Motor neuron (in vitro differentiated cells): ENCODE results near the gene NKX2-2. TPM values are rescaled to one million over a fixed set of nuclear protein-coding genes. Genes with fewer than 3 reads are reported as not detected.

ENCODE experiments used
- ATAC-seq, 8 experiments: fragments of 200-7000 bp; cut with Tn5 transposase; replicated peaks in 6 of 8; 2 replicates each; pipeline ENCODE4 v1.8.0; 2021; ENCODE audit warnings: mild to moderate bottlenecking in 8 of 8, moderate library complexity in 8 of 8
- H3K27ac ChIP-seq, 2 donors: fragments of 250-450 bp; sonication (Bioruptor Pico); 2 replicates each; pipeline ENCODE4 v1.9.0; 2021; ENCODE audit warnings: antibody characterized with exemption in 2 of 2, mild to moderate bottlenecking in 2 of 2, moderate library complexity in 1 of 2
- H3K4me1 ChIP-seq, 2 donors: fragments of 250-450 bp; sonication (Bioruptor Pico); replicated peaks in 1 of 2; 2 replicates each; pipeline ENCODE4 v1.6.1; 2021; ENCODE audit warnings: antibody characterized with exemption in 2 of 2, mild to moderate bottlenecking in 2 of 2, moderate library complexity in 1 of 2
- H3K4me3 ChIP-seq, 5 donors: fragments of 250-450 bp; sonication (Bioruptor Pico); 2 replicates each; pipeline ENCODE4 v1.9.0; 2021; ENCODE audit warnings: antibody characterized with exemption in 5 of 5, mild to moderate bottlenecking in 5 of 5, moderate library complexity in 4 of 5
- WGBS, 10 experiments: fragments of 450-650 bp; shearing (Covaris generic); methylation state at CpG; one replicate each; pipeline ENCODE4 v1.0.0; 2022; 5-methylcytosine and 5-hydroxymethylcytosine counted together
- in situ Hi-C, 9 experiments: fragments of 400-800 bp; cut with MboI; loops; one replicate each; pipeline ENCODE4 v1.15.0; 2021; ENCODE audit warnings: low sequenced_read_pairs in 9 of 9, low pct_unique_long_range_greater_than_20kb in 2 of 9; ENCODE audit not compliant: unreplicated experiment in 9 of 9
- total RNA-seq, 8 experiments: library from RNA; unstranded; fragments of 300-600 nt; gene quantifications; 2 replicates each; pipeline versions ENCODE4 v1.2.3 to v1.2.4, GENCODE V29; 2022

The NKX2-2 gene
- total RNA-seq, 8 experiments from 2014 or later = 0.05 to 3.8 (median 0.15) TPM; not detected in 3

DNA sequence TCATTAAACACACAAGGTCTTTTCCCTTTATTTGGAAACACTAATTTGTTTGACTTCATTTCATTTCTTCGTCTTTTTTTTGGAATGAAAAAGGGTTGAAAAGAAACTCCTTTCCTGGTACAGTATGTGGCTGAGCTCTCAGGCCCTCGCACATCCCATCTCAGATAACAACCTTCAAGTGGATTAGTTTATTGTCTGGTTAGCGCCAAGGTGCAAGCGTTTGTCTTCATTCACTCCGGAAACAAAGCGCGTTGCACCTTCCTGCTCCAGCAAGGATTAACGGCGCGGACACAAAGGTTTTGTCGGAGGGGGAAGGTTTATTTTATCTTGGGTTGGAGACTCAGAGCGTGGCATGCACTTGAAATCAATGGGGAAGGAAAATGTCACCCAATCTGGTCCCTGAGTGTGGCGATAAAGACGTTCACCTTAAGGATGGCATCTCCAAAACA, 5.3 kb upstream of the NKX2-2 start:
- in situ Hi-C loops = loop anchor here in 4 of 9 experiments (25.0 kb wide), 3 partner anchors 282 to 682 kb away; no protein-coding TSS in a partner anchor
- 0 to 62% (median 8%) methylated on average over 2 to 14 of the region's 14 CpGs; no CpG with 5 or more reads in 2 of the 10 experiments for WGBS, 10 experiments
- H3K4me1 ChIP-seq = peaks cover 24 to 38% of the 10 kb centered on the region in 2 donors
- H3K4me3 ChIP-seq = no peak overlapping the region
- ATAC-seq = no peak
- no peak overlapping the region for H3K27ac ChIP-seq

DNA sequence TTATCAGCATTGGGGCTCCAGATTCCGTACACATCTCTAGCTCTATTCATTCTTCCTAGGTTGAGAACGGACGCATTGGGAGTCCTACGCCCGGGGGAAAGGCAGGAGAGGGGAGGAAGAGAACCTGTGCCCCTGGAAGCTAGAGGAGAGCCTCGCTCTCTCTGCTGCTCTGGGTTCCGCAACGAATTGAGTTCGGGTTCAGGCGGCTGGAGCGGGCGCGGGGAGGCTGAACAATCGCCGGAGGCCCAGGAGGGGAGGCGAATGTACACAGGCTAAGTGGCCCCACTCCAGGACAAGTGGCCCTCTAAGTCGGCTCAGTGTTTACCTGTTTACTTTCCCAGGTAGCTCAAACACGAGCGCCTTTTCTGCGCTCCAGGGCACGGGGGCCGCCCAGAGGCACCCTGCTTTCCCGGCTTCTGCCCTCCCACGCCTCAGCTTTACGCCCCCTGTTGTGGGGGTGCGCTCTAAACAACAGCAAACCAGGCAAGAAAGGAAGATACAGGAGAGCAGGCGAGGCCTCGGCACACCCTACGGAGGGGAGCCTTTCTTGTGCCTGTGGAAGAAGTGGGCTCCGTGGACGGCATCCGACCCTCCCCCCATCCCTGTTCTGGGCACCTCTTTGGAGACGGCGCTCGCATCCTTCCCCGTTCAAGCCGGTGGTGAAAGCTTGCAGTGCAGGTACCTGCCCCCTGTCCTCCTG, 4.6 kb upstream of the NKX2-2 start:
- in situ Hi-C loops = loop anchor here in 4 of 9 experiments (25.0 kb wide), 3 partner anchors 281 to 681 kb away; no protein-coding TSS in a partner anchor
- peaks cover 24 to 38% of the 10 kb centered on the region in 2 donors for H3K4me1 ChIP-seq

DNA sequence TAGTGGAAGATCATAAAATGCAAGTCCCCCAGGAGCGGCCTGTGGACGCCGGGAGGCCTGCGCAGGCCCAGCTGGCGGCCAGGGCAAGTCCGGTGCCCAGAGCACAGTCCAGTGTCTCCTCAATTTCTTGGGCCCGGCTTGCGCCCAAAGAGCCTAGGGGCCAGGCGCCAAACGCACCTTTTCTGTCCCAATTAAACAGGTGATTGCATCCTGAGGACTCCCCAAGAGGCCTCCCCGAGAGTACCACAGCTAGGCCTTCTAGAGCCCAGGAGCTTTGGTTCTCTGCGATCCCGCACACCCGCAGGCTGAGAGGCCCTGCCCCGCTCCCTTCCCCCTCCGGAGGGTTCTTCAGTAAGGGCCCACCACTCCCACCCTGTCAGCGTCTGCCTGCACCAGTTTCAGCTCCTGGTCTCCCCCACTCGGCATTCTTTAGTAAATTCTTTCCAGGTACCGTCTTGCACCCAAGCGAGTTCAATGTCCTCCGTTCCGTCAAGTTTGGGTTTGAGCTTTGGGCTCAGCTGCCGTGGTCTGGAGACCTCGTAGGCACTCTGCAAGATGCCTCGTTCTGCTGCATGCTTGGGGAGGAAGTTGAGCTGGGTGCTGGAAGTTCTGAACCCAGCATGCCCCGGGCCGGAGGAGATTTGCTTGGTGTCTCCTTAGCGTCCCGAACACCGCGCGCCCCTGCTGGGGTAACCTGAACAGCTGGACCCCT, 3.9 kb upstream of the NKX2-2 start:
- Histone ChIP-seq H3K27ac (no peak overlapping the region), H3K4me1 (peaks cover 24 to 35% of the 10 kb centered on the region in 2 donors), H3K4me3 (no peak overlapping the region)
- no peak for ATAC-seq
- WGBS, 10 experiments = 1 to 40% (median 9%) methylated on average over 2 to 11 of the region's 32 CpGs; no CpG with 5 or more reads in 5 of the 10 experiments
- in situ Hi-C loops = loop anchor here in 4 of 9 experiments (25.0 kb wide), 3 partner anchors 280 to 680 kb away; no protein-coding TSS in a partner anchor

More for the DNA sequence above, 4.6 kb upstream of the NKX2-2 start:
- 0 to 30% (median 7%) methylated on average over 2 to 15 of the region's 37 CpGs; no CpG with 5 or more reads in 3 of the 10 experiments for WGBS, 10 experiments
- Histone ChIP-seq H3K27ac (no peak overlapping the region), H3K4me3 (no peak overlapping the region)
- no peak for ATAC-seq

DNA sequence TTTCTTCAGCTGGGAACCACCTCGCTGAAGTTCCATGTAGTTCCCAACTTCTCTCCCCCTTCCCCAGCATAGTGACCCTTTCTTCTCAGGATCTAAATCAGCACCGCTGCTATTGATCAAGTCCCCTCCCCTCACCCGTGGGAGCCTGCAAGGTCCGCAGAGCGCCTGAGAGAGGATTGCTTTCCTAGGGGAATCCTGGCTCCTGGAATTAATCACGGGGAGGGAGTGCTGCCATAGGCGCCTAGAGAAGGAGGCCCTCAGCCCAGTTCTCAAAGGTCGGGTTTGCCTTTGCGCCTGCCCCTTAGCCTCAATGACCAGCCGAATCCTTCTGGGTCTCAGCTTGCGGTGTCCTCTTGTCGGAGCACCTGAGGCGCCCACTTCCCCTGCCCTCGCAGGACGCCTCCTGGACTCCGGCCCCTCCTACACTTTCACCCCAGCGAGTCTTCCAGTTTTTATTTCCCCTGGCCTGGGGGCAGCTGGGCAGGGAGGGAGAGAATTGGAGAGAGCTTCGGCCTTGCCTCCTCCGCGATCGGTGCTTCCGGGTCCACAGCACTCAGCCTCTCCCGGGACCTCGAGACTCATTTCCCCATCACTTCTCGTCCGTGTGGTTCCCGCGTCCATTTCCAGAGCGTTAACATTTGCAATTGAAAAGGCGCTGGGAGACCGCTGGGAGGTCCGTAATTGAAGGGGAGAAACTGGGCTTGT, 3.1 kb upstream of the NKX2-2 start:
- peak overlapping the region in 1 of 2 donors; percentile 51 for H3K27ac ChIP-seq
- H3K4me1 ChIP-seq = peaks cover 21 to 35% of the 10 kb centered on the region in 2 donors
- WGBS, 10 experiments = 0 to 28% (median 3%) methylated on average over 3 to 22 of the region's 32 CpGs; no CpG with 5 or more reads in 3 of the 10 experiments
- no peak overlapping the region for H3K4me3 ChIP-seq
- in situ Hi-C loops = loop anchor here in 4 of 9 experiments (25.0 kb wide), 3 partner anchors 280 to 680 kb away; no protein-coding TSS in a partner anchor
- ATAC-seq = no peak

DNA sequence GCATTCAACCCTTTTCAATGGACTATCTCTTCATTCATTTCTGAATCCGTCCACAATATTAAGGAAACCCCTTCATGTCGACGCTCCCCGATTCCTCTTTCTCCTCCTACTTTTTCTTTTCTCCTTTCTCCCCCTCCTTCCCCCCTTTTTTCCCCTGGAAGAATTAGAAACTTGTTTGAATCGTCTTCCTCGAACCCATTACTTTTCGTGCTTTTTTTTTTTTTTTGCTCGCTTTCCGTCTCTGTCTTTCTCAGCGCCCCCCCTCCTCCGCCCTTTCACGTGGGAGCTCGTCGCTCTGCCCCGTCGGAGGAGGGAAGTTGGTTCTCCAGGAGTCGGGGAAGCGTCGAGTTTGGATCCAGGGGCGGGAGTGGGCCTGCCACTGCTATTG, 2.3 kb upstream of the NKX2-2 start:
- in situ Hi-C loops = loop anchor here in 4 of 9 experiments (25.0 kb wide), 3 partner anchors 279 to 679 kb away; no protein-coding TSS in a partner anchor
- Histone ChIP-seq H3K27ac (peak overlapping the region in 1 of 2 donors; percentile 51), H3K4me3 (peak overlapping the region in 1 of 5 donors; percentile 51), H3K4me1 (peaks cover 18 to 32% of the 10 kb centered on the region in 2 donors)
- 2 to 9% (median 7%) methylated on average over 4 to 20 of the region's 20 CpGs; no CpG with 5 or more reads in 1 of the 10 experiments for WGBS, 10 experiments
- no peak for ATAC-seq

DNA sequence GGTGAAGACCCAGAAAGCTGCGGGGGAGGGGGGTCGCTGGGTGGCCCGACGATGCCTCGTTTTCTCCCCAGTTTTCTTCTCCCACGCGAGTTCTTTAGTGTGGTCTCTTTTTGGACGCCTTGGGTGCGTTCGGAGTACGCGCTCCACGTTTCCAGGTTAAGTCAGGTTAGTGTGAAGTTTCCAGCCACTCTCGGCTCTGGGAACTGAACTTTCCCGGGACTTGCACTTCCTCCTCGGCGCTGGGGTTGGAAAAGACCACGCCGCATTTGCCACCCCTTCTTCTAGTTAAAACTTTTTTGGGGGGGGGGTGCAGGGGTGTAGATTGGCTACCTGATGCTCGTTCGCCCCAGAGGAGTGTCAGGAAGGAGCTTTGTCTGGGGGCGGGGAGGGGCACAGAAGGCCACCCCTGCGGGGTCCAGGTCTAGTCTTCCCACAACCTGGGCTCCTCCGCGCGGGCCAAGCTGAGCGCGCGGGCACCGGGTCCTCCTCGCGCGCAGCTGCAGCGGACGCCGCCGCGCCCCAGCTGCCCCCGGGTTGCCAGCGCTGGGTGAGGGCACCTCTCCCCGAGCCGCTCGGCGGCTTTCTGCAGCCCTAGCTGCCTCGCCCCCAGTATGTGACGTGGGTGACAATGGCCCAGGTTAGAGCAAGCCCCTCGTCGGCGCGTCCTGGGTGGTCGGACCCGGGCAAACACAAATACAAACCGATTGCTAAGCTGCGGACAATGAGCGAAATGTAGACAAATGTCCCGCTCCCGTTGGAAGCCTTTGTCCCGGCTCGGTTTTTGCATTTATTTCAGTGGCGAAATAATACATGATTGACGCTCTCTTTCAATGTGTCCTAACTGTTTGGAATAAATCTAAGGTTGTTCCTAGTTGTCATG, 1.7 kb upstream of the NKX2-2 start:
- in situ Hi-C loops = loop anchor here in 4 of 9 experiments (25.0 kb wide), 3 partner anchors 278 to 678 kb away; no protein-coding TSS in a partner anchor
- WGBS, 10 experiments = 0 to 23% (median 5%) methylated on average over 1 to 16 of the region's 61 CpGs; no CpG with 5 or more reads in 2 of the 10 experiments
- Histone ChIP-seq H3K4me3 (peak overlapping the region in 2 of 5 donors; percentile 50 to 51), H3K27ac (peak overlapping the region in 1 of 2 donors; percentile 83), H3K4me1 (peaks cover 18 to 28% of the 10 kb centered on the region in 2 donors)
- ATAC-seq = peak in 5 of 8 experiments; percentile 24 to 58 (median 49)

DNA sequence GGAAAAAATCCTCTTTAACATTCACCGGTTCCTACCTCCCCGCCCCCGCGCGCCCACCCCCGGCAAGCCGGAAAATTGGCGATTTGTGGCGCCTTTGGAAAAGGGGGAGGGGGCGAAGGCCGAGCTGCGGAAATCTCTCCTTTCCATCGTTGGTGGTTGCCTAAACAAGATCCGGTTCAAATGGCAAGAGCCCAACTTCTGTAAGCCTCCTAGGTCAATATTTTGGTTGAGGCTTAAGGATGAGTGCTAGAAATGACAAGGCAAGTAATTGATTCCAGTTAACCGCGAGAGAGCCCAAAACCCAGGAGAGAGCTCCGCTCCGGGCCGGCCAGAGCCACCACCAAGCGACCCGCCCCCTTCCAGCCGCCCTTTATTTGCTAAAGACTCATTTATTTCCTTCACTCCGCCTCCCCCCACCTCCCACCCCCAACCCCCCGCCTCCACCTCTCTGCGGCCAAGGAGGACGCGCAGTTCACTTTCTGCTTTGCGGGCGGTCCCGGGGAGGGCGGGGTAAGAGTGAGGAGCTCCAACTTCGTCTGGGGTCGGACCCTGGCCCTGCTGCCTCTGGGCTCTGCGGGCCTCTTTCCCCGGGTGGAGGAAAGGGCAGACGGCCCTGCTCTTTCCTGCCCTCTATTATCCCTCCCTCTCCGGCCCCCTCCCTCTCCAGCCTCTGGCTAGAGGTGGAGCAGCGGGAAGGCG, 838 bp upstream of the NKX2-2 start:
- WGBS, 10 experiments = 4% methylated on average over 9 of the region's 39 CpGs; no CpG with 5 or more reads in 9 of the 10 experiments
- Histone ChIP-seq H3K4me1 (peaks cover 18 to 25% of the 10 kb centered on the region in 2 donors), H3K27ac (peak overlapping the region in 1 of 2 donors; percentile 89), H3K4me3 (peak overlapping the region in 3 of 5 donors; percentile 25 to 51 (median 50))
- in situ Hi-C loops = loop anchor here in 4 of 9 experiments (25.0 kb wide), 3 partner anchors 277 to 677 kb away; no protein-coding TSS in a partner anchor
- ATAC-seq = peak in 5 of 8 experiments; percentile 23 to 41 (median 39)

DNA sequence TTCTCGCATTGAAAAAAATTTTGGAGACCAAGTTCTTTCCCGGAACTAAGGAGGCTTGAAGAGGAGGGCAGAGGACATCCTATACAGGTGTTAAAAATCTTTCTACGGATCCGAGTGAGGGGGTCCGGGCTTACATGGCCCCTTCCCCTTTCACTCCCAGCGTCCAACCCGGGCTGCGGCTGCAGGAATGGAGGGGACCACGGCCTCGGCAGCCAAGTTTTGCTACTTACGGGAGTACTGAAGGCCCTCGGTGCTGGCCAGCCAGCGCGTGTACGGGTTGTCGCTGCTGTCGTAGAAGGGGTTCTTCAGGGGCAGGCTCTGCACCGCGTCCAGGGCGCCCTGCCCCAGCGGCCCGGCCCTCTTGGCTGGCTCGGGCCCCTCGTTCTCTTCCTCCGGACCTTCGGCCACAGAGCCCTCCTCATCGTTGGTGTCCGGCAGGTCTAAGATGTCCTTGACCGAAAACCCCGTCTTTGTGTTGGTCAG, 642 bp downstream of the NKX2-2 start:
- 0 to 5% (median 1%) methylated on average over 1 to 16 of the region's 30 CpGs; no CpG with 5 or more reads in 6 of the 10 experiments for WGBS, 10 experiments
- peak overlapping the region in 1 of 2 donors; percentile 89 for H3K27ac ChIP-seq
- in situ Hi-C loops = loop anchor here in 4 of 9 experiments (25.0 kb wide), 3 partner anchors 276 to 676 kb away; no protein-coding TSS in a partner anchor
- H3K4me3 ChIP-seq = peak overlapping the region in 3 of 5 donors; percentile 25 to 51 (median 50)
- H3K4me1 ChIP-seq = peaks cover 18 to 21% of the 10 kb centered on the region in 2 donors
- no peak for ATAC-seq

DNA sequence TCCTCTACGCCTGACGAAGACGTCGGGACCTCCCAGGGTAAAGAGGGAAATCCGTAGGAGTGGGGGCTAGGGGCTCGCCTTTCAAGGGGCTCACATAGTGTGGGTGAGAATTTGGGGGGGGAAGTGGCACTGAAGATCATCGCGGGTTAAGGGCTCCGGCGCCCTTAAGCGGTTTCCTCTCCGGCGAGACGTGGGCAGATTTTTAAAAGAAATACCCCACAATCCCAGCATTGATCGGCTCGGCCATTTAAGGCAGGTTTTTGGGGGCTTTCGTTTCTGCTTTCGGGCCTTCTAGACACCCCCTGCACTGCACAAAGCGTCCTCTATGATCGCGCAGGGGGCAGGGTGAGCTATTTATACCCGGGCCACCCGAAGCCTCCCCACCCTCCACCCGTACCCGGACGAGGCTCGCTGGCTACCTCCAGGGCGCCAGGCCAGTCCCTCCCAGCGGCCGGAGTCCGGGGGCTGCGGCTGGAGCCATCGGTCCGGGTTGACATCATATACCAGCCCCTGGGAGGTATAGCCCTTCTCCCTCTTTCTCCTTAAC, 1.2 kb downstream of the NKX2-2 start:
- in situ Hi-C loops = loop anchor here in 4 of 9 experiments (25.0 kb wide), 3 partner anchors 275 to 675 kb away; no protein-coding TSS in a partner anchor
- Histone ChIP-seq H3K4me3 (peak overlapping the region in 3 of 5 donors; percentile 25 to 51 (median 50)), H3K4me1 (peaks cover 17 to 19% of the 10 kb centered on the region in 2 donors), H3K27ac (peak overlapping the region in 1 of 2 donors; percentile 89)
- ATAC-seq = peak in 1 of 8 experiments; percentile 7
- WGBS, 10 experiments = 0% methylated on average over 4 to 12 of the region's 34 CpGs; no CpG with 5 or more reads in 7 of the 10 experiments

DNA sequence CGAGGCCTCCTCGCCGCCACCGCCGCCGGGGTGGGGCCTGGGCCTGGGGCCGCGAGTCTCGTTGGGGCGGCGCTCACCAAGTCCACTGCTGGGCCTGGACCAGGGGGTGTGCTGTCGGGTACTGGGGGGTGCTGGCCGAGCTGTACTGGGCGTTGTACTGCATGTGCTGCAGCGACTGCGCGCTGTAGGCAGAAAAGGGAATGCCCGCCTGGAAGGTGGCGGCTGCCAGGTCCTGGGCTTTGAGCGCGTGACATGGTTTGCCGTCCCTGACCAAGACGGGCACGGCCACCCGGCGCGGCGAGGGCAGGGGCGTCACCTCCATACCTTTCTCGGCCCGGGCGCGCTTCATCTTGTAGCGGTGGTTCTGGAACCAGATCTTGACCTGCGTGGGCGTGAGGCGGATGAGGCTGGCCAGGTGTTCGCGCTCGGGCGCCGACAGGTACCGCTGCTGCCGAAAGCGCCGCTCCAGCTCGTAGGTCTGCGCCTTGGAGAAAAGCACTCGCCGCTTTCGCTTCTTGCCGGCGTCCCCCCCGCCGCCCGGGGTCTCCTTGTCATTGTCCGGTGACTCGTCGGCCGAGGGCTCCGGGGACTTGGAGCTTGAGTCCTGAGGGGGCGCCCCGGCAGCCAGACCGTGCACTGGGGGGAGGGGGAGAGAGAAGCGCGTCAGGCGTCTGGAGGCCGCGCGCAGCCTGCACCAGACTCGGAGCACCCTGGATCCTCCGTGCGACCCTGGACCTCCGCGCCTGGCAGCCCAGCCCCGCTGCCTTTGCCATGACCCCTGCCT, 1.8 kb downstream of the NKX2-2 start:
- peak in 2 of 8 experiments; percentile 4 to 23 for ATAC-seq
- Histone ChIP-seq H3K27ac (peak overlapping the region in 1 of 2 donors; percentile 89), H3K4me3 (peak overlapping the region in 3 of 5 donors; percentile 25 to 51 (median 50)), H3K4me1 (peaks cover 13 to 14% of the 10 kb centered on the region in 2 donors)
- in situ Hi-C loops = loop anchor here in 4 of 9 experiments (25.0 kb wide), 3 partner anchors 275 to 675 kb away; no protein-coding TSS in a partner anchor
- 0 to 7% (median 3%) methylated on average over 3 to 17 of the region's 76 CpGs; no CpG with 5 or more reads in 6 of the 10 experiments for WGBS, 10 experiments
